GM12891 (cell line): ENCODE data around the gene ZSCAN12.

ENCODE experiments used
- DNase-seq: peaks from one replicate; pipeline ENCODE4 v3.0.0; 2011; ENCODE audit warnings: low spot score; ENCODE audit not compliant: insufficient read length
- FAIRE-seq: peaks from 2 replicates; lab custom pipeline; 2011; peaks lifted over from hg19 to GRCh38; lab: Jason Lieb, UNC
- PAX5 ChIP-seq: IDR thresholded peaks from 2 replicates; pipeline ENCODE4 v1.6.1; 2011; ENCODE audit warnings: low read length, moderate library complexity, mild to moderate bottlenecking; ENCODE audit not compliant: insufficient read depth, severe bottlenecking
- POLR2A ChIP-seq: IDR thresholded peaks from 2 replicates; pipeline ENCODE4 v1.6.1; 2011; ENCODE audit warnings: low read depth, low read length, control low read depth
- POLR2AphosphoS5 ChIP-seq: IDR thresholded peaks from 2 replicates; pipeline ENCODE4 v1.6.1; 2011; ENCODE audit warnings: low read depth, low read length, control low read depth
- POU2F2 ChIP-seq: IDR thresholded peaks from 2 replicates; pipeline ENCODE4 v1.6.1; 2011; ENCODE audit warnings: low read depth, mild to moderate bottlenecking, control low read depth, low read length, moderate library complexity
- SPI1 ChIP-seq: IDR thresholded peaks from 2 replicates; pipeline ENCODE4 v1.6.1; 2011; ENCODE audit warnings: low read depth, low read length, control low read depth
- TAF1 ChIP-seq: IDR thresholded peaks from 2 replicates; pipeline ENCODE4 v1.6.1; 2011; ENCODE audit warnings: low read depth, low read length, control low read depth

ZSCAN12 gene

GRCh38 chr6:28333047-28333446 is 66.5 kb downstream of the ZSCAN12 start:
- TF ChIP-seq TAF1 (no peak), PAX5 (no peak), POLR2AphosphoS5 (no peak), POLR2A (no peak)
- FAIRE-seq, result no peak
- DNase-seq, result no peak

GRCh38 chr6:28330041-28330440 is 69.5 kb downstream of the ZSCAN12 start:
- DNase-seq, result no peak
- TF ChIP-seq TAF1 (no peak), POU2F2 (no peak), POLR2A (no peak), PAX5 (no peak), SPI1 (no peak), POLR2AphosphoS5 (no peak)
- FAIRE-seq, result no peak
